Measurements from ENCODE around the gene ELP4. TPM values are rescaled to one million over a fixed set of nuclear protein-coding genes. Genes with fewer than 3 reads are reported as not detected.
A peak's percentile ranks its signal among the peaks of the same experiment; 100 is the strongest.

ELP4 gene
- polyA plus RNA-seq, 4 donors: 5.4 to 14.5 (median 7.9) TPM

GRCh38 chr11:31816468-31817053 is 307.0 kb downstream of the ELP4 start:
- peak overlapping the region in 2 of 3 donors; percentile 7 to 16 for H3K4me3 ChIP-seq (ENCODE audit: low read depth in 1 of 3, low read length in 3 of 3)
- no peak for FAIRE-seq
- whole genome bisulfite sequencing, 3 donors: 2 to 4% (median 3%) methylated on average over 31 to 40 of the region's 40 CpGs

GRCh38 chr11:31817054-31817620 is 307.6 kb downstream of the ELP4 start:
- Histone ChIP-seq H3K27ac (ENCODE audit: low read depth in 1 of 3, low read length in 2 of 3) (no peak overlapping the region), H3K9me3 (ENCODE audit: control insufficient read depth in 2 of 2, insufficient read depth in 1 of 2, low read depth in 1 of 2, low read length in 1 of 2) (peaks cover 0 to 7% of the 10 kb centered on the region in 2 donors), H3K4me3 (ENCODE audit: low read depth in 1 of 3, low read length in 3 of 3) (peak overlapping the region in 2 of 3 donors; percentile 3 to 16), H3K36me3 (ENCODE audit: control insufficient read depth in 3 of 3, insufficient read depth in 2 of 3, low read depth in 1 of 3, low read length in 3 of 3) (no peaks in the 10 kb centered on the region), H3K4me1 (ENCODE audit: control insufficient read depth in 3 of 3, insufficient read depth in 2 of 3, low read depth in 1 of 3, low read length in 2 of 3) (peaks cover 0 to 18% (median 17%) of the 10 kb centered on the region in 3 donors), H3K27me3 (ENCODE audit: control insufficient read depth in 3 of 3, insufficient read depth in 3 of 3, low read length in 3 of 3) (peaks cover 0 to 98% (median 72%) of the 10 kb centered on the region in 3 donors)
- WGBS, 3 donors: 2 to 3% (median 2%) methylated on average over 47 to 48 of the region's 48 CpGs
- DNase-seq (peak in 1 of 2 donors; percentile 36), FAIRE-seq (no peak)

More at GRCh38 chr11:31816468-31817053, 307.0 kb downstream of the ELP4 start:
- no peaks in the 10 kb centered on the region for H3K36me3 ChIP-seq (ENCODE audit: control insufficient read depth in 3 of 3, insufficient read depth in 2 of 3, low read depth in 1 of 3, low read length in 3 of 3)
- peaks cover 0 to 21% (median 20%) of the 10 kb centered on the region in 3 donors for H3K4me1 ChIP-seq (ENCODE audit: control insufficient read depth in 3 of 3, insufficient read depth in 2 of 3, low read depth in 1 of 3, low read length in 2 of 3)
- peaks cover 0 to 98% (median 71%) of the 10 kb centered on the region in 3 donors for H3K27me3 ChIP-seq (ENCODE audit: control insufficient read depth in 3 of 3, insufficient read depth in 3 of 3, low read length in 3 of 3)
- peaks cover 0 to 7% of the 10 kb centered on the region in 2 donors for H3K9me3 ChIP-seq (ENCODE audit: control insufficient read depth in 2 of 2, insufficient read depth in 1 of 2, low read depth in 1 of 2, low read length in 1 of 2)
- DNase-seq: peak; percentile 67 to 75
- no peak overlapping the region for H3K27ac ChIP-seq (ENCODE audit: low read depth in 1 of 3, low read length in 2 of 3)

- Histone ChIP-seq H3K9me3 (ENCODE audit: control insufficient read depth in 2 of 2, insufficient read depth in 1 of 2, low read depth in 1 of 2, low read length in 1 of 2) (peaks cover 0 to 7% of the 10 kb centered on the region in 2 donors), H3K27me3 (ENCODE audit: control insufficient read depth in 3 of 3, insufficient read depth in 3 of 3, low read length in 3 of 3) (peaks cover 0 to 98% (median 73%) of the 10 kb centered on the region in 3 donors), H3K36me3 (ENCODE audit: control insufficient read depth in 3 of 3, insufficient read depth in 2 of 3, low read depth in 1 of 3, low read length in 3 of 3) (no peaks in the 10 kb centered on the region), H3K4me1 (ENCODE audit: control insufficient read depth in 3 of 3, insufficient read depth in 2 of 3, low read depth in 1 of 3, low read length in 2 of 3) (peaks cover 0 to 18% (median 11%) of the 10 kb centered on the region in 3 donors), H3K27ac (ENCODE audit: low read depth in 1 of 3, low read length in 2 of 3) (no peak overlapping the region), H3K4me3 (ENCODE audit: low read depth in 1 of 3, low read length in 3 of 3) (peak overlapping the region in 2 of 3 donors; percentile 3 to 4)
- 4 to 9% (median 9%) methylated on average over 55 to 58 of the region's 58 CpGs for WGBS, 3 donors
- no peak for FAIRE-seq
- peak in 1 of 2 donors; percentile 37 for DNase-seq
Measured at GRCh38 chr11:31817621-31818424, 308.3 kb downstream of the ELP4 start.

GRCh38 chr11:31818425-31818755 is 308.8 kb downstream of the ELP4 start:
- FAIRE-seq (no peak), DNase-seq (peak in 1 of 2 donors; percentile 3)
- peaks cover 0 to 98% (median 75%) of the 10 kb centered on the region in 3 donors for H3K27me3 ChIP-seq (ENCODE audit: control insufficient read depth in 3 of 3, insufficient read depth in 3 of 3, low read length in 3 of 3)
- no peak overlapping the region for H3K4me3 ChIP-seq (ENCODE audit: low read depth in 1 of 3, low read length in 3 of 3)
- WGBS, 3 donors: 4 to 8% (median 7%) methylated on average over 9 of the region's 9 CpGs
- H3K9me3 ChIP-seq (ENCODE audit: control insufficient read depth in 2 of 2, insufficient read depth in 1 of 2, low read depth in 1 of 2, low read length in 1 of 2): peaks cover 0 to 7% of the 10 kb centered on the region in 2 donors
- H3K27ac ChIP-seq (ENCODE audit: low read depth in 1 of 3, low read length in 2 of 3): no peak overlapping the region
- no peaks in the 10 kb centered on the region for H3K36me3 ChIP-seq (ENCODE audit: control insufficient read depth in 3 of 3, insufficient read depth in 2 of 3, low read depth in 1 of 3, low read length in 3 of 3)
- peaks cover 0 to 15% (median 9%) of the 10 kb centered on the region in 3 donors for H3K4me1 ChIP-seq (ENCODE audit: control insufficient read depth in 3 of 3, insufficient read depth in 2 of 3, low read depth in 1 of 3, low read length in 2 of 3)

GRCh38 chr11:31818874-31819331 is 309.3 kb downstream of the ELP4 start:
- Histone ChIP-seq H3K36me3 (ENCODE audit: control insufficient read depth in 3 of 3, insufficient read depth in 2 of 3, low read depth in 1 of 3, low read length in 3 of 3) (no peaks in the 10 kb centered on the region), H3K9me3 (ENCODE audit: control insufficient read depth in 2 of 2, insufficient read depth in 1 of 2, low read depth in 1 of 2, low read length in 1 of 2) (peaks cover 0 to 7% of the 10 kb centered on the region in 2 donors), H3K4me1 (ENCODE audit: control insufficient read depth in 3 of 3, insufficient read depth in 2 of 3, low read depth in 1 of 3, low read length in 2 of 3) (peaks cover 0 to 14% (median 9%) of the 10 kb centered on the region in 3 donors), H3K27ac (ENCODE audit: low read depth in 1 of 3, low read length in 2 of 3) (no peak overlapping the region), H3K4me3 (ENCODE audit: low read depth in 1 of 3, low read length in 3 of 3) (no peak overlapping the region), H3K27me3 (ENCODE audit: control insufficient read depth in 3 of 3, insufficient read depth in 3 of 3, low read length in 3 of 3) (peaks cover 0 to 98% (median 76%) of the 10 kb centered on the region in 3 donors)
- DNase-seq (peak in 1 of 2 donors; percentile 6), FAIRE-seq (no peak)
- 4 to 10% (median 7%) methylated on average over 22 to 26 of the region's 26 CpGs for WGBS, 3 donors

GRCh38 chr11:31819621-31820437 is 310.3 kb downstream of the ELP4 start:
- peaks cover 0 to 7% of the 10 kb centered on the region in 2 donors for H3K9me3 ChIP-seq (ENCODE audit: control insufficient read depth in 2 of 2, insufficient read depth in 1 of 2, low read depth in 1 of 2, low read length in 1 of 2)
- H3K27me3 ChIP-seq (ENCODE audit: control insufficient read depth in 3 of 3, insufficient read depth in 3 of 3, low read length in 3 of 3): peaks cover 0 to 98% (median 68%) of the 10 kb centered on the region in 3 donors
- H3K36me3 ChIP-seq (ENCODE audit: control insufficient read depth in 3 of 3, insufficient read depth in 2 of 3, low read depth in 1 of 3, low read length in 3 of 3): no peaks in the 10 kb centered on the region
- H3K4me1 ChIP-seq (ENCODE audit: control insufficient read depth in 3 of 3, insufficient read depth in 2 of 3, low read depth in 1 of 3, low read length in 2 of 3): peaks cover 0 to 14% (median 9%) of the 10 kb centered on the region in 3 donors
- H3K4me3 ChIP-seq (ENCODE audit: low read depth in 1 of 3, low read length in 3 of 3): no peak overlapping the region
- DNase-seq: peak in 1 of 2 donors; percentile 26
- 6 to 17% (median 8%) methylated on average over 52 to 55 of the region's 55 CpGs for WGBS, 3 donors
- H3K27ac ChIP-seq (ENCODE audit: low read depth in 1 of 3, low read length in 2 of 3): no peak overlapping the region
- no peak for FAIRE-seq

- 6 to 9% (median 7%) methylated on average over 15 of the region's 15 CpGs for WGBS, 3 donors
- no peak for FAIRE-seq
- H3K4me1 ChIP-seq (ENCODE audit: control insufficient read depth in 3 of 3, insufficient read depth in 2 of 3, low read depth in 1 of 3, low read length in 2 of 3): peaks cover 0 to 11% (median 9%) of the 10 kb centered on the region in 3 donors
- H3K27me3 ChIP-seq (ENCODE audit: control insufficient read depth in 3 of 3, insufficient read depth in 3 of 3, low read length in 3 of 3): peaks cover 0 to 98% (median 66%) of the 10 kb centered on the region in 3 donors
- H3K36me3 ChIP-seq (ENCODE audit: control insufficient read depth in 3 of 3, insufficient read depth in 2 of 3, low read depth in 1 of 3, low read length in 3 of 3): no peaks in the 10 kb centered on the region
- H3K4me3 ChIP-seq (ENCODE audit: low read depth in 1 of 3, low read length in 3 of 3): no peak overlapping the region
- H3K27ac ChIP-seq (ENCODE audit: low read depth in 1 of 3, low read length in 2 of 3): no peak overlapping the region
- peak in 1 of 2 donors; percentile 20 for DNase-seq
- peaks cover 0 to 7% of the 10 kb centered on the region in 2 donors for H3K9me3 ChIP-seq (ENCODE audit: control insufficient read depth in 2 of 2, insufficient read depth in 1 of 2, low read depth in 1 of 2, low read length in 1 of 2)
Measured at GRCh38 chr11:31820438-31820818, 310.9 kb downstream of the ELP4 start.
